Frontal cortex (tissue), 4 donors: ENCODE results near the gene HTR1D. TPM values are rescaled to one million over a fixed set of nuclear protein-coding genes. Genes with fewer than 3 reads are reported as not detected.
A peak's percentile ranks its signal among the peaks of the same experiment; 100 is the strongest.
"Not testable (repeated sequence)": the region's sequence is repeated elsewhere in the genome, so short reads cannot be mapped to it uniquely, and the experiment has no call there.

Experiments
- DNase-seq, 2 donors: peaks; one replicate each; pipeline ENCODE4 v3.0.0; 2012; ENCODE audit warnings: low spot score in 2 of 2
- FAIRE-seq: peaks from 2 replicates; lab custom pipeline; 2012; peaks lifted over from hg19 to GRCh38; lab: Jason Lieb, UNC
- total RNA-seq: library from RNA; depleted of rRNA; stranded (reverse); fragments of >200 nt; gene quantifications from one replicate; pipeline ENCODE4 v1.2.3, GENCODE V29; 2014
- donor health status: control.
- donor health status: control.
- donor health status: control.

HTR1D gene
- total RNA-seq, 1 donor from 2014 or later = under 0.01 TPM

GRCh38 chr1:23188936-23189452, 28.3 kb downstream of the HTR1D start:
- FAIRE-seq = not testable (repeated sequence)

GRCh38 chr1:23188434-23188884, 28.8 kb downstream of the HTR1D start:
- DNase-seq (no peak), FAIRE-seq (no peak)

More at GRCh38 chr1:23188936-23189452, 28.3 kb downstream of the HTR1D start:
- DNase-seq = not testable (repeated sequence)

GRCh38 chr1:23187637-23188036, 29.7 kb downstream of the HTR1D start:
- DNase-seq (no peak), FAIRE-seq (no peak)

- no peak for FAIRE-seq
- DNase-seq = no peak
These were observed 31.9 kb downstream of the HTR1D start for GRCh38 chr1:23185381-23185780.

- DNase-seq = peak; percentile 41 to 47
- FAIRE-seq = no peak
These were observed 32.9 kb downstream of the HTR1D start for GRCh38 chr1:23184212-23184934.

GRCh38 chr1:23179862-23180261, 37.4 kb downstream of the HTR1D start:
- FAIRE-seq (no peak), DNase-seq (no peak)

- DNase-seq = no peak
- FAIRE-seq = no peak
These were observed 38.4 kb downstream of the HTR1D start for GRCh38 chr1:23178950-23179349.

GRCh38 chr1:23178414-23178813, 38.9 kb downstream of the HTR1D start:
- DNase-seq = no peak
- no peak for FAIRE-seq

- DNase-seq (peak; percentile 66 to 82), FAIRE-seq (no peak)
These were observed 39.6 kb downstream of the HTR1D start for GRCh38 chr1:23177438-23178380.

GRCh38 chr1:23177031-23177430, 40.3 kb downstream of the HTR1D start:
- no peak for FAIRE-seq
- DNase-seq = no peak

- DNase-seq = no peak
- FAIRE-seq = no peak
These were observed 42.7 kb downstream of the HTR1D start for GRCh38 chr1:23174426-23175110.

GRCh38 chr1:23171181-23171755, 46.0 kb downstream of the HTR1D start:
- DNase-seq = no peak
- no peak for FAIRE-seq

GRCh38 chr1:23169727-23170335, 47.5 kb downstream of the HTR1D start:
- DNase-seq (peak in 1 of 2 donors; percentile 33), FAIRE-seq (no peak)

GRCh38 chr1:23169195-23169575, 48.1 kb downstream of the HTR1D start:
- no peak for FAIRE-seq
- DNase-seq = no peak

GRCh38 chr1:23168445-23169194, 48.7 kb downstream of the HTR1D start, which contains the start of gene LUZP1:
TSS of gene LUZP1 (minus strand) at chr1:23168856.
- DNase-seq (peak; percentile 94 to 95), FAIRE-seq (no peak)

- no peak for FAIRE-seq
- DNase-seq = peak; percentile 49 to 62
These were observed 49.2 kb downstream of the HTR1D start for GRCh38 chr1:23168079-23168444.

- peak; percentile 60 to 63 for DNase-seq
- FAIRE-seq = no peak
These were observed 49.8 kb downstream of the HTR1D start for GRCh38 chr1:23167353-23168078.

GRCh38 chr1:23166854-23167253, 50.4 kb downstream of the HTR1D start:
- DNase-seq = no peak
- FAIRE-seq = no peak
